Activated CD4-positive, alpha-beta T cell treated with anti-CD3 and anti-CD28 coated beads, Interleukin-2, amount 10 ng/mL, durations not matched to agents 24 days and 14 days (primary cell): ENCODE results near the gene SPNS2. TPM values are rescaled to one million over a fixed set of nuclear protein-coding genes. Genes with fewer than 3 reads are reported as not detected.
A peak's percentile ranks its signal among the peaks of the same experiment; 100 is the strongest.

ENCODE experiments used
- DNase-seq: peaks from one replicate; pipeline ENCODE4 v3.0.0; 2022
- H3K27ac Mint-ChIP-seq: one replicate; pipeline ENCODE4 v1.8.0; 2022; ENCODE audit warnings: mild to moderate bottlenecking, mixed read lengths
- H3K27me3 Mint-ChIP-seq: one replicate; pipeline ENCODE4 v1.8.0; 2022; ENCODE audit warnings: mixed read lengths
- H3K36me3 Mint-ChIP-seq: one replicate; pipeline ENCODE4 v1.8.0; 2022; ENCODE audit warnings: low read depth, mild to moderate bottlenecking, mixed read lengths
- H3K4me1 Mint-ChIP-seq: one replicate; pipeline ENCODE4 v1.8.0; 2021; ENCODE audit warnings: mixed read lengths
- H3K4me3 Mint-ChIP-seq: one replicate; pipeline ENCODE4 v1.8.0; 2022; ENCODE audit warnings: mild to moderate bottlenecking, moderate library complexity, mixed read lengths
- H3K9me3 Mint-ChIP-seq: one replicate; pipeline ENCODE4 v1.8.0; 2021; ENCODE audit warnings: mixed read lengths
- intact Hi-C: fragments of 100-400 bp; cut with micrococcal nuclease; formaldehyde crosslinking; loops from one replicate; pipeline ENCODE4 v1.15.1; 2023
- total RNA-seq: library from RNA; stranded (reverse); gene quantifications from 2 replicates; pipeline ENCODE4 v1.2.3, GENCODE V29; 2022

The SPNS2 gene
- total RNA-seq, 1 donor from 2014 or later, result 0.28 TPM

DNA sequence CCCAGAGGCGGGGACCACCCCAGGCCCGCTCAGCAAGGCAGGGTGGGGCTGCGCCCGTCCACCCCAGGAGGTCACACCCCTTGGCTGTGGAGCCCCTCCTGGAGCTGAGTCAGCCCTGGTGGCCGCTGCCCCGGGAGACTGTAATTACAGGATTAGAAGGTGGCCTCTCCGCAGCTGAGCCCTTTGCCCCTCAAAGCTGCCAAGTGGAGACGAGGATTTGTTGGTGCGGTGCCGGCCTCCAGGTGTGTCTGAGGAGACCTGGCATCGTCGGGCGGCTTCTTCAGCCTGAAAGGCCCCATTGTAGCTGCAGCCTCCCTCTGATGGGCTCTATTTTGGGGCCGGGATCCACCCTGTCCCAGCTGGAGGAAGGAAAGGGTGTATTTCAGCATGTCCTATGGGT is 22.7 kb upstream of the SPNS2 start:
- Mint-ChIP-seq H3K4me1 (peaks cover 6% of the 10 kb centered on the region), H3K4me3 (no peak overlapping the region), H3K9me3 (no peaks in the 10 kb centered on the region), H3K36me3 (no peaks in the 10 kb centered on the region), H3K27ac (no peak overlapping the region), H3K27me3 (peaks cover 2% of the 10 kb centered on the region)
- intact Hi-C loops, result no loop called here
- no peak for DNase-seq

DNA sequence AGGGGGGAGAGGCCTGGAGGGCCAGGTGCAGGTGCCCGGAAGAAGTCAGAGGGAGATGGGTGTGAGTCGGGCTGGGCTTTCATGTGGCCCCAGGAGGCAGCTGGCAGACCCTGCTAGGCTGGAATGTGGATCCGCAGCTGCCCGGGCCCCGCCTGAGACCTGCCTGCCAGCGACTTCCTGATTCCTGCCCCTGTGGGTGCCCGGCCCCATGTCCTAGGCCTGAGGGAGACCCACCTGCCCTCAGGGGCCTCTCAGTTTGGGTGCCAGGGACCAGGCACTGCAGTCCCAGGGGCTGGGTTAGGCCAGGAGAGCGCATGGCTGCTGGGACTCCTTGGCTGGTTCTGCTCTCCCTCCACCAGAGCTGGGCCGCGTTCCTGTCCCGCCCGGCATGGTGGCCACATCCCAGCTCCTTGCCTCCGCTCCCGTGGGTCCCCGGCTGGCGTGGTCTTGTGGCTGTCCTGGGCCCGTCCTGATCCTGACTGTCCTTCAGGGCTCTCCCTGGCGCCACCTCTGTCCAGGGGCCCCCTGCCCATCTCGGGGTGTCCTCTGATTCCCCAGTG is 22.1 kb upstream of the SPNS2 start:
- H3K36me3 Mint-ChIP-seq, result peaks cover 1% of the 10 kb centered on the region

DNA sequence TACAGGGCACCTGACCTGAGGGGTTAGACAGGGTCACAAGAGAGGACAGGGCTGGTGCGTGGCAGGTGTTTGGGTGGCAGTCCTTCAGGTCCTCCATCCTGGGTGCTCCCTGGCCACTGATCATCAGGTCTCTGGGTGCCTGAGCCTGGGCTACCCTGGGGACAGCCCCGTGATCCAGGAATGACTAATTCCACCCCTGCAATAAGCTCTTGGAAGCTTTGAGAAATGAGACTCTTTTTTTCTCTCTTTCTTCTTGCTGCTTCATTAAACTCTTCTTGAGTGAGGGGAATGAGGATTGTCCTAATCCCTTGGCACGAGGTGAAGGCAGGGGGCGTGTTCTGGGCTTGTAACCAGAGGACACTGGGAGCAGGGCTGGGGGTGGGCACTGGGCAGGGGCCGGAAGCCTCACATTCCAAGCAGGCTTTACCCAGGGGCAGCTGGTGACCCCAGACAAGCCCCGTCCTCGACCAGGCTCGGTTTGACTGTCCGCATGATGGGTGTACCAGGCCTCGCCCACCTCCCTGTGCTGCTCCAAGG is 21.4 kb upstream of the SPNS2 start:
- H3K4me1 Mint-ChIP-seq, result peaks cover 16% of the 10 kb centered on the region
- H3K9me3 Mint-ChIP-seq, result no peaks in the 10 kb centered on the region
- no peak for DNase-seq
- intact Hi-C loops, result no loop called here
- no peaks in the 10 kb centered on the region for H3K27me3 Mint-ChIP-seq
- H3K36me3 Mint-ChIP-seq, result peaks cover 1% of the 10 kb centered on the region
- no peak overlapping the region for H3K4me3 Mint-ChIP-seq
- no peak overlapping the region for H3K27ac Mint-ChIP-seq

More for the DNA sequence above, 22.1 kb upstream of the SPNS2 start:
- no peaks in the 10 kb centered on the region for H3K9me3 Mint-ChIP-seq
- no peak overlapping the region for H3K27ac Mint-ChIP-seq
- no peak overlapping the region for H3K4me3 Mint-ChIP-seq
- peaks cover 12% of the 10 kb centered on the region for H3K4me1 Mint-ChIP-seq
- no peak for DNase-seq
- intact Hi-C loops, result no loop called here
- H3K27me3 Mint-ChIP-seq, result no peaks in the 10 kb centered on the region

DNA sequence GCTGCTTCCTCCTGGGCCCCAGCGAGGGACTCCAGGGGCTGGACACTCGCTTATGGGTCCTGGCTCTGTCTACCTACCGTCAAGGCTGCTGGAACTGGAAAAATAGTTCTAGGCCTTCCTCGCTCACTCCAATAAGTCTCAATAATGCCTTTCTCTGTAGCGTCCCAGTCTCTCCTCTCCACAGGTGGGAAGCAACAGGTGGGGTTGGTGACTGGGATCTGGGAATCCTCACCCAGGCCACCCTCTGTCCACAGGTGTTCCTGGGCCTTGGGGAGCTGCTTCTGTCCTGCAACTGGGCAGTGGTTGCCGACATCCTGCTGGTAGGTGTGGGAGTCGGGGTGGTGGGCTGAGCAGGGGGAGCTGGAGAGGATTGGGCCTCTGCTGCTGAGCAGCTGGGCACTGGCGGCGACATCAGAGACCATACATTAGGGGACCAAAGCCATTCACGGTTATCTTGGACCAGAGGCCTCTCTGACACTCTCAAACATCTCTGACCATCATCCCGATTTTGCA is 20.3 kb upstream of the SPNS2 start:
- H3K4me3 Mint-ChIP-seq, result no peak overlapping the region
- H3K27ac Mint-ChIP-seq, result no peak overlapping the region
- no peak for DNase-seq
- no peaks in the 10 kb centered on the region for H3K9me3 Mint-ChIP-seq
- no peaks in the 10 kb centered on the region for H3K27me3 Mint-ChIP-seq
- intact Hi-C loops, result no loop called here
- H3K36me3 Mint-ChIP-seq, result peaks cover 1% of the 10 kb centered on the region
- peaks cover 19% of the 10 kb centered on the region for H3K4me1 Mint-ChIP-seq

DNA sequence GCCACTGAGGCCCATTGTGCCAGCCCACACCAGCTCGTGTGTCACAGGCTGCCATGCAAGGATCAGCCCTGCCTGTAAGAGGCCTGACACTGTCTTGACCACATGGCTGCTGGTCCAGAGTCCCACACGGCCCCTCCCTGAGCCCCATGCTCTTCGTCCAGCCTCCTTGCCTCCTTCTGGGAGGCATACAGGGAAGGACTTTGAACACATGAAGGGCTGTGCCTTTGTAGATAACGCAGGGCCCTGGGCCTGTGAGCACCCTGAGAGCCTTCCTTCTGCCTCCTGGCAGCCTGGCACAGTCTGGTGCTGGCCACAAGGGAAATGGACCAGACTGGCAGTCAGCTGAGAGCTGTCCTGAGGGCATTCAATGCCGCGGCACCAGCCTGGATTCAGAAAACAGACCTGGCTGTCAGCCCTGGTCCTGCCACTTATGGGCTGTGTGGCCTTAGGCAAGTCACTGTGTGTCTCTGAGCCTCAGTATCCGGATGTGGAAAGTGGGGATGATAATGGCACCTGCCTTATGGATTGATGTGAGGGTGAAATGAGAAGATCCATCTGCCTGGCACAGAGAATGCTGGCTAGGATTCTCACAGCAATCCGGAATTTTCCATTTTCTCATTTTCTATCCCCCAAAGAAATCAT is 19.2 kb upstream of the SPNS2 start:
- DNase-seq, result no peak
- no peaks in the 10 kb centered on the region for H3K27me3 Mint-ChIP-seq
- peaks cover 1% of the 10 kb centered on the region for H3K36me3 Mint-ChIP-seq
- no peaks in the 10 kb centered on the region for H3K9me3 Mint-ChIP-seq
- H3K27ac Mint-ChIP-seq, result peak overlapping the region; percentile 62
- intact Hi-C loops, result no loop called here
- peaks cover 19% of the 10 kb centered on the region for H3K4me1 Mint-ChIP-seq
- no peak overlapping the region for H3K4me3 Mint-ChIP-seq

DNA sequence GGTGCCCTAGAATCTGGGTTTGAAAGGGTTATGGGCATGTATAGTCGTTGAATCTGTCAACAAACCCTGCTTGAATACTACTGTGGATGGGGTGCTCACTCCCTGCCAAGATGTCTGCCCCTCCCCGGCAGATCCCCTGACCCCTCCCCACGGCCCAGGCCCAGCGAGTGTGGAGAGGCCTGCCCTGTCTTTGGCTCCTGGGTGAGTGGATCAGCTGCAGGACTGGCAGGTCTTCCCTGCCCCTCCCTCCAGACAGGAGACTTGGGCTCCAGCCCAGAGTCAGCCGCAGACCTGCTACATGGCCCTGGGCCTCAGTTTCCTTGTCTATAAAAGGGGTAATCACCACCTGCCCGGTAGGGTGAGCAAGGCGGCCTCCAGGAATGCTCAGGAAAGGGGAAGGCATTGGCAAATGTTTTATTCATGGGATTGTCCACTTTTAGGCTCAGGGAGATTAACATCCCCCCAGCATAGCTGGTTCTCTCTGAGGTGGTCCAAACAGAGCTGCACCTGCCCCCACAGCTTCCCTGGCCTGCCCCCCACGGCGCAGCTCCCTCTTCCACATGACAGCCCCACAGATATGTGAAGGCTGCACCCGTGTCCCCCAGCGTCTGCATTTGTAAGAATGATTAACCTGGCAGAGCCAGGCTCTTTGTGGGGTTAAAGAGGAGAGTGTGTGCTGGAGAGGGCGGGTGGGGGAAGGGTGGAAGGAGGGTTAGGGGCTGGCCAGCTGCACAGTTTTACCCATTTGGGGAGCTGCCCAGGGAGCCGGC is 18.5 kb upstream of the SPNS2 start:
- Mint-ChIP-seq H3K9me3 (no peaks in the 10 kb centered on the region), H3K27ac (peak overlapping the region; percentile 62), H3K27me3 (no peaks in the 10 kb centered on the region), H3K36me3 (peaks cover 1% of the 10 kb centered on the region), H3K4me1 (peaks cover 24% of the 10 kb centered on the region), H3K4me3 (no peak overlapping the region)
- intact Hi-C loops, result no loop called here
- no peak for DNase-seq

DNA sequence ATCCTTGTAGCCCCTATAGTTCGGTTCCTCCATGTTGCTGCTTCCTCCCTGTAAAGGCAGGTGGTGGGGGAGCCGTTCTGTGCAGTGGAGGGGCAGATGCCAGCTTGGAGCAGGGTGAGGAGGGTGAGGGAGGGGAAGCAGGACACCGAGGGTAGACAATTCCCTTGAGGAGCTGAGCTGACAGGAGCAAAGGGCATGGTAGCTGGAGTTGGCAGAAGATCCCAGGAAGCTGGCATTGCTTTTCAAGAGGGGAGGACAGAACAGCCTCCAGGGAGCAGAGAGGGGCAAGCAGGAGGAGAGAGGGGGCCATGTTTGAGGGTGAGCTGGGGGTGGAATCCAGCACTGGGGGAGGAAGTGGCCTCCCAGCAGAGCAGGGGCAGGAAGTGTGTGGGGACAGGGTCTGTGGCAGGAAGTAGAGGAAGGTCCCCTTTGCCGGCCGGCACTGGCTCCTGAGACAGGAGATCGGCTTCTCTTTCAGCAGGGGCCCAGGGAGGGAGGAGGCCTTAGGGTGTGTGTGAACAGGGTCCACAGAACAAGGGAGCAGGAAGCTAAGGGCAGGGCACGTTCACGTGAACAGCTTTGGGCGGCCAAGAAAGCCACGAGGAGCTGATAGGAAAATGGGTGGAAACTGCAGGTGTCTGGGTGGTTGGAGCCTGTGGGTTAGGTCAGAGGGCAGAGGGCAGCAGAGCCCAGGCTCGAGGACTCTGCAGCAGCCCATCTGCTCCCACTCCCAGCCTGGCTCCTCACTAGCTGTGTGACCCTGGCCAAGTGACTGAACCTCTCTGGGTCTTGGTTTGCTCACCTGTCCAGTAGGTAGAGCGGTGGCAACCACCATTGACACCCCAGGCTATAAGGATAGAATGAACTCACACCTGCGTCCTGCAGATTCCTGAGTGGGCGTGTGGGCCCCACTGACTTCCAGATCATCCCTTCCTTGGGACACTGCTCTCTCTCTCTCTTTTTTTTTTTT is 17.5 kb upstream of the SPNS2 start:
- peaks cover 1% of the 10 kb centered on the region for H3K36me3 Mint-ChIP-seq
- peak overlapping the region; percentile 81 for H3K4me3 Mint-ChIP-seq
- peaks cover 28% of the 10 kb centered on the region for H3K4me1 Mint-ChIP-seq
- intact Hi-C loops, result no loop called here
- no peaks in the 10 kb centered on the region for H3K27me3 Mint-ChIP-seq
- H3K9me3 Mint-ChIP-seq, result no peaks in the 10 kb centered on the region
- peak overlapping the region; percentile 98 for H3K27ac Mint-ChIP-seq
- peak; percentile 84 for DNase-seq

DNA sequence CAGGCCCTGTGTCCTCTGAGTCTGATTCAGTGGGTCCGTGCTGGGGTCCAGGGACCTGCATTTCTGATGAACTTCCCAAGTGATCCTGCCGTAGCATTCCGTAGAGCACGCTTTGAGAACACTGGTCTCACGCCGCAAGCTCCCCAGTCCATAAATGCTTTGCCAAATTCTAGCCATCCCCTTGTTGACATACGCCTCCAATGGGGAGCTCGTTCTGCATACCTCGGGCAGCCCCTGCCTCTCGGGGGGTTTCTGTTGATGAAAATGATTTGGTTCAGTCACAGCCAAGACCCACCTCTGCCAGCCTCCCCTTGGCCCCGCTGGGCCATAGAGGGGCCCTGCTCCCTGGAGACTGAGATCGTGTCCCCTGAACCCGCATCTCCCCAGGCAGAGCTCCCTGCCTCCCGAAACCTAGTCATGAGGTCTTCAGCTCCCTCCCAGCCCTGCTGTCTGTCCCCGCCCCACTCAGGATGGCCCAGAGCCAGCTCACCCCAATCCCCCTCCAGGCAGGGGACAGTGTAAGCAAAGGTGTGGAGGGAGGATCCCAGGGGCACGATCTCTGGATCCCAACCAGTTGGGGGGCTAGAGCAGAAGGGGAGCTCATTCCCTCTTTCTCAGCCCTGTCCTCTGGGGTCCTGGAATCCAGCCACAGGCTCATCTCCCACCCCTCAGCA is 16.2 kb upstream of the SPNS2 start:
- no peak for DNase-seq
- H3K4me3 Mint-ChIP-seq, result no peak overlapping the region
- no peaks in the 10 kb centered on the region for H3K27me3 Mint-ChIP-seq
- intact Hi-C loops, result no loop called here
- H3K9me3 Mint-ChIP-seq, result no peaks in the 10 kb centered on the region
- peaks cover 30% of the 10 kb centered on the region for H3K4me1 Mint-ChIP-seq
- H3K36me3 Mint-ChIP-seq, result peaks cover 1% of the 10 kb centered on the region
- H3K27ac Mint-ChIP-seq, result peak overlapping the region; percentile 15

DNA sequence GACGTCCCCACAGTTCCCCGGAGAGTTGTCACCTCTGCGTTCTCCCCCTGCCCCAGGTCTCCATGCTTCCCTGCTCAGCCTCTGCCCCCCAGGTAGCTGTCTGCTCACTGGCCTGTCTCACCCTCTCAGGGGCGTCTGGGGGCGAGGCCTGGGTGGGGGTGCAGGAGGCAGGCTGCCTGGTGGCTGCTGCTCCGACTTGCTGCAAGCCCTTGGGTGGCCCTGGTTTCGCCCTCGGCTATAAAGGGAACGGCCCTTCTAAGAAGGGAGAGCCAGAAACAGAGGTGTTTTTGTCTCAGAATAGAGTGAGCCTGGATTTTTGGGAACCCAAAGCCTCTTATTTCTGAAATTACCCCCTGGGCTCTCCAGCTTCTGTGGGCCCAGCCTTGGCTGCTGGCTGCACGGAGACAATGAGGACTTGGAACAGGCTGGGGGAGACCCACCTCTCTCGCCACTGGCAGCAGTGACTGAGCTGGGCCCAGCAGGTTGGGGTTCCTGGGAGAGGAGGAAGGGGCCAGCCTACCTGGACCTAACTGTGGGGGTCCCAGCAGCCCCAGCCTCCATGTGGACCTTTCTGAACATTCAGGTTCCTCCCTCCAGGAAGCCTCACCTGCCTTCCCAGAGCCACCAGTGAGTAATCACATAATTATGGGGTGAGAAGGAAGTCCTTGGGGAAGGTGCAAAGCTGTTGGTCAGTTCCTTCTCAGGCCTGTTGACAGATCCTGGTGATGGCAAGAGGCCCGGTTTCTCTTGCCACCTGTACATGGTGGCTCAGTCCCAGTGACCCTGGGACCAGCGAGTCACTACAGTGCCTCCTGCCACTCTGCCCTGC is 15.5 kb upstream of the SPNS2 start:
- Mint-ChIP-seq H3K9me3 (no peaks in the 10 kb centered on the region), H3K27ac (peak overlapping the region; percentile 15), H3K27me3 (no peaks in the 10 kb centered on the region), H3K4me3 (no peak overlapping the region), H3K36me3 (peaks cover 1% of the 10 kb centered on the region), H3K4me1 (peaks cover 30% of the 10 kb centered on the region)
- no peak for DNase-seq
- intact Hi-C loops, result no loop called here

DNA sequence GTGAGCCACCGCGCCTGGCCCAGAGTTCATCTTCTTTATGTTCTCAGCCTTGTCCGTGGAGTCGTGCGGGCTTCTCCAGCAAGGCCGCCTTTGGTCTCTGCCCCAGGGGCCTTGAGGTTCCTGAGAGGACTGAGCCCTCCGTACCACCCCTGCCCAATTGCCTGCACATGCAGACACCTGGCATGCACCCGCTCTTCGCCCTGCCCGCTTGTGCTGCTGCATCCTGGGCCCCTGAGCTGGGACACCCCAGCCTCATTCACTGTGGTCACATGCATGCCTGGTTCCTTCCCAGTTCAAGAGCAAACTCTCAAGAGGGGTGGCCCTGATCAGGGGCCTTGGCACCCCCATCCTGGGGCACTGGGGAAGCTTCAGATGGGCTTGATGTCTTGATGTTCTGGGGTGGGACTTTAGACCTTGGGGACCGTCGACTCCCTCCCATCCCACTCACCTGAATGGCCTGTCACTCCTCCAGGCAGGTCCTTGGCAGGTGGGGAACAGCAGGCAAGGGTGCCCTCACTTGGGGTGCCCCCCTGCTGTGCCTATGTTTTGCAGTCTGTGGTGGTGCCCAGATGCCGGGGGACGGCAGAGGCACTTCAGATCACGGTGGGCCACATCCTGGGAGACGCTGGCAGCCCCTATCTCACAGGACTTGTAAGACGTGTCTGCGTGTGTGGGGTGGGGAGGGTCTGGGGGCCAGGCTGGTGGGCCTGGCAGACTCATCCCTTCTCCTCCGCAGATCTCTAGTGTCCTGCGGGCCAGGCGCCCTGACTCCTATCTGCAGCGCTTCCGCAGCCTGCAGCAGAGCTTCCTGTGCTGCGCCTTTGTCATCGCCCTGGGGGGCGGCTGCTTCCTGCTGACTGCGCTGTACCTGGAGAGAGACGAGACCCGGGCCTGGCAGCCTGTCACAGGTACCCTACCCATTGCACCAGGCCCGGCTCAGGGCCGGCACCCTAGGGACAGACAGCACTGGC is 12.7 kb upstream of the SPNS2 start:
- Mint-ChIP-seq H3K4me3 (peak overlapping the region; percentile 86), H3K9me3 (no peaks in the 10 kb centered on the region), H3K4me1 (peaks cover 27% of the 10 kb centered on the region), H3K36me3 (peaks cover 1% of the 10 kb centered on the region), H3K27ac (peak overlapping the region; percentile 79), H3K27me3 (no peaks in the 10 kb centered on the region)
- intact Hi-C loops, result no loop called here
- peak; percentile 85 for DNase-seq

DNA sequence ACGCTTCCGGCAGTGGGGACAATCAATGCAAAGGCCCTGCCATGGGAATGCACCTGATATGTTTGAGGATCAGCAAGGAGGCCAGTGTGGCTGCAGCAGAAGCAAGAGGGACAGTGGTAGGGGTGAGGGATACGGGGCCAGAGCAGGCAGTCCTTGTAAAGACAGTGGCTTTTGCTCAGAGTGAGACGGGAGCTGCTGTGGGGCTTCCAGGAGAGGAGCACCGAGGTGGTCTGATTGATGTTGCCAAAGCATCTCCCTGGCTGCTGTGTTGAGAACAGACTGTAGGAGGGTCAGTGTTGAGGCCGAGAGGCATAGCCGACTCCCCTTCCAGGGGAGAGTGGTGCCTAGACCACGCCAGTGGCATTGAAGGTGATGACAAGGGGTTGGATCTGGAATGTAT is 11.4 kb upstream of the SPNS2 start:
- intact Hi-C loops, result no loop called here
- no peak overlapping the region for H3K27ac Mint-ChIP-seq
- DNase-seq, result no peak
- peaks cover 17% of the 10 kb centered on the region for H3K4me1 Mint-ChIP-seq
- no peaks in the 10 kb centered on the region for H3K27me3 Mint-ChIP-seq
- no peak overlapping the region for H3K4me3 Mint-ChIP-seq
- no peaks in the 10 kb centered on the region for H3K9me3 Mint-ChIP-seq
- no peaks in the 10 kb centered on the region for H3K36me3 Mint-ChIP-seq
